GM21717 (cell line): ENCODE results near the gene KAT6B.
"Not testable (repeated sequence)": the region's sequence is repeated elsewhere in the genome, so short reads cannot be mapped to it uniquely, and the experiment has no call there.

Experiments
- ATAC-seq: cut with Tn5 transposase; IDR thresholded peaks from one replicate; pipeline ENCODE4 v1.9.1; 2021; ENCODE audit warnings: mild to moderate bottlenecking, moderate library complexity; ENCODE audit not compliant: unreplicated experiment

KAT6B gene

GRCh38 chr10:74887614-74888284 lies 61.3 kb downstream of the KAT6B start:
- ATAC-seq: no peak

GRCh38 chr10:74888962-74889661 lies 62.7 kb downstream of the KAT6B start:
- ATAC-seq: no peak

GRCh38 chr10:74889662-74889998 lies 63.2 kb downstream of the KAT6B start:
- no peak for ATAC-seq

GRCh38 chr10:74890460-74890859 lies 64.1 kb downstream of the KAT6B start:
- ATAC-seq: no peak

GRCh38 chr10:74891053-74891452 lies 64.7 kb downstream of the KAT6B start:
- no peak for ATAC-seq

GRCh38 chr10:74892839-74893238 lies 66.4 kb downstream of the KAT6B start:
- no peak for ATAC-seq

- not testable (repeated sequence) for ATAC-seq
Observed at GRCh38 chr10:74893329-74893728, 66.9 kb downstream of the KAT6B start.

GRCh38 chr10:74896788-74897527 lies 70.6 kb downstream of the KAT6B start:
- no peak for ATAC-seq

GRCh38 chr10:74898201-74898976 lies 72.0 kb downstream of the KAT6B start:
- peak; percentile 44 for ATAC-seq

GRCh38 chr10:74900297-74900696 lies 73.9 kb downstream of the KAT6B start:
- peak; percentile 60 for ATAC-seq

GRCh38 chr10:74901301-74901700 lies 74.9 kb downstream of the KAT6B start:
- ATAC-seq: no peak

- ATAC-seq: no peak
Observed at GRCh38 chr10:74901867-74902450, 75.6 kb downstream of the KAT6B start.

GRCh38 chr10:74903491-74903890 lies 77.1 kb downstream of the KAT6B start:
- ATAC-seq: no peak

- ATAC-seq: no peak
Observed at GRCh38 chr10:74906611-74907198, 80.3 kb downstream of the KAT6B start.

GRCh38 chr10:74909670-74910069 lies 83.3 kb downstream of the KAT6B start:
- no peak for ATAC-seq

GRCh38 chr10:74910241-74910975 lies 84.0 kb downstream of the KAT6B start:
- ATAC-seq: no peak

GRCh38 chr10:74910976-74911350 lies 84.6 kb downstream of the KAT6B start:
- no peak for ATAC-seq

GRCh38 chr10:74912182-74912581 lies 85.8 kb downstream of the KAT6B start:
- no peak for ATAC-seq

GRCh38 chr10:74912682-74913081 lies 86.3 kb downstream of the KAT6B start:
- ATAC-seq: no peak
